DND-41 (cell line): ENCODE data around the gene IP6K2.

Source experiments
- ATAC-seq: fragments of 200-7000 bp; cut with Tn5 transposase; 3 replicates; pipeline ENCODE4 v1.9.1; 2021; ENCODE audit warnings: low read depth; ENCODE audit not compliant: insufficient read depth
- DNase-seq: peaks from one replicate; pipeline ENCODE4 v3.0.0-alpha.2; 2020
- H2AFZ ChIP-seq: 2 replicates; pipeline ENCODE4 v1.6.0; 2012; ENCODE audit warnings: low read depth, low read length
- H3K27ac ChIP-seq: 2 replicates; pipeline ENCODE4 v1.5.1; 2012; ENCODE audit warnings: low read length, inconsistent platforms
- H3K27me3 ChIP-seq: fragments of 200-600 bp; sonication (generic); 2 replicates; pipeline ENCODE4 v1.6.0; 2012; ENCODE audit warnings: low read length, mild to moderate bottlenecking, inconsistent platforms; ENCODE audit not compliant: insufficient read depth, poor library complexity
- H3K36me3 ChIP-seq: 2 replicates; pipeline ENCODE4 v1.5.1; 2012; ENCODE audit warnings: low read length, inconsistent platforms; ENCODE audit not compliant: insufficient read depth
- H3K4me1 ChIP-seq: 2 replicates; pipeline ENCODE4 v1.5.1; 2012; ENCODE audit warnings: mild to moderate bottlenecking, low read length; ENCODE audit not compliant: insufficient read depth
- H3K4me2 ChIP-seq: 2 replicates; pipeline ENCODE4 v1.6.0; 2012; ENCODE audit warnings: mild to moderate bottlenecking, moderate library complexity, low read length, inconsistent platforms; ENCODE audit not compliant: insufficient read depth
- H3K4me3 ChIP-seq, 2 experiments: fragments of 200-600 bp in 1 of 2; shearing (Covaris generic) in 1 of 2; 2 replicates each; pipeline ENCODE4 v1.5.1; 2012 to 2016; ENCODE audit warnings: inconsistent platforms in 2 of 2, low read length in 2 of 2, mild to moderate bottlenecking in 2 of 2, low read depth in 1 of 2, moderate library complexity in 1 of 2
- H3K79me2 ChIP-seq: 2 replicates; pipeline ENCODE4 v1.6.0; 2012; ENCODE audit warnings: low read length, inconsistent platforms; ENCODE audit not compliant: insufficient read depth
- H3K9ac ChIP-seq: 2 replicates; pipeline ENCODE4 v1.6.0; 2012; ENCODE audit warnings: low read depth, mild to moderate bottlenecking, inconsistent platforms, low read length, moderate library complexity
- H3K9me3 ChIP-seq: 2 replicates; pipeline ENCODE4 v1.5.1; 2012; ENCODE audit warnings: low read length, moderate library complexity, mild to moderate bottlenecking, inconsistent platforms; ENCODE audit not compliant: insufficient read depth, severe bottlenecking
- H4K20me1 ChIP-seq: 2 replicates; pipeline ENCODE4 v1.6.0; 2012; ENCODE audit warnings: low read length; ENCODE audit not compliant: insufficient read depth
- EZH2 ChIP-seq: IDR thresholded peaks from 3 replicates; pipeline ENCODE4 v1.6.1; 2012; ENCODE audit warnings: borderline replicate concordance, low read depth, mild to moderate bottlenecking, moderate library complexity, low read length, inconsistent platforms; ENCODE audit not compliant: severe bottlenecking
- TF ChIP-seq, protein P1 (sequence below): IDR thresholded peaks from 2 replicates; pipeline ENCODE4 v1.5.1; 2012; ENCODE audit warnings: borderline replicate concordance, low read length, moderate library complexity, mild to moderate bottlenecking; ENCODE audit not compliant: poor library complexity, severe bottlenecking; ENCODE audit errors: extremely low read depth

IP6K2 gene

GRCh38 chr3:48650723-48651122, 66.3 kb downstream of the IP6K2 start:
- H2AFZ ChIP-seq, result no peak overlapping the region
- no peaks in the 10 kb centered on the region for H3K27me3 ChIP-seq
- H3K4me1 ChIP-seq, result no peaks in the 10 kb centered on the region
- no peak overlapping the region for H3K27ac ChIP-seq
- no peak overlapping the region for H3K4me2 ChIP-seq
- H4K20me1 ChIP-seq, result peaks cover 6% of the 10 kb centered on the region; the same call in 1 of the 2 replicates
- no peaks in the 10 kb centered on the region for H3K9me3 ChIP-seq
- no peaks in the 10 kb centered on the region for H3K79me2 ChIP-seq
- no peak overlapping the region for H3K9ac ChIP-seq
- no peak for DNase-seq
- H3K4me3 ChIP-seq, result no peak overlapping the region
- no peaks in the 10 kb centered on the region for H3K36me3 ChIP-seq
- no peak for TF ChIP-seq EZH2
- TF ChIP-seq, protein P1, sequence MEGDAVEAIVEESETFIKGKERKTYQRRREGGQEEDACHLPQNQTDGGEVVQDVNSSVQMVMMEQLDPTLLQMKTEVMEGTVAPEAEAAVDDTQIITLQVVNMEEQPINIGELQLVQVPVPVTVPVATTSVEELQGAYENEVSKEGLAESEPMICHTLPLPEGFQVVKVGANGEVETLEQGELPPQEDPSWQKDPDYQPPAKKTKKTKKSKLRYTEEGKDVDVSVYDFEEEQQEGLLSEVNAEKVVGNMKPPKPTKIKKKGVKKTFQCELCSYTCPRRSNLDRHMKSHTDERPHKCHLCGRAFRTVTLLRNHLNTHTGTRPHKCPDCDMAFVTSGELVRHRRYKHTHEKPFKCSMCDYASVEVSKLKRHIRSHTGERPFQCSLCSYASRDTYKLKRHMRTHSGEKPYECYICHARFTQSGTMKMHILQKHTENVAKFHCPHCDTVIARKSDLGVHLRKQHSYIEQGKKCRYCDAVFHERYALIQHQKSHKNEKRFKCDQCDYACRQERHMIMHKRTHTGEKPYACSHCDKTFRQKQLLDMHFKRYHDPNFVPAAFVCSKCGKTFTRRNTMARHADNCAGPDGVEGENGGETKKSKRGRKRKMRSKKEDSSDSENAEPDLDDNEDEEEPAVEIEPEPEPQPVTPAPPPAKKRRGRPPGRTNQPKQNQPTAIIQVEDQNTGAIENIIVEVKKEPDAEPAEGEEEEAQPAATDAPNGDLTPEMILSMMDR, result no peak
- ATAC-seq, result no peak; the same call in 2 of the 3 replicates

- no peak overlapping the region for H3K4me3 ChIP-seq
- H3K36me3 ChIP-seq, result no peaks in the 10 kb centered on the region
- ATAC-seq, result no peak
- H3K4me2 ChIP-seq, result no peak overlapping the region
- no peak for DNase-seq
- no peaks in the 10 kb centered on the region for H3K79me2 ChIP-seq
- no peaks in the 10 kb centered on the region for H3K4me1 ChIP-seq
- no peak overlapping the region for H3K27ac ChIP-seq
- H3K9ac ChIP-seq, result no peak overlapping the region
- no peaks in the 10 kb centered on the region for H3K9me3 ChIP-seq
- 0 out of 2 replicates have a peak, but pooled peaks cover 3% of the 10 kb centered on the region for H4K20me1 ChIP-seq
- no peaks in the 10 kb centered on the region for H3K27me3 ChIP-seq
- no peak overlapping the region for H2AFZ ChIP-seq
- no peak for TF ChIP-seq EZH2
- TF ChIP-seq, protein P1, result no peak
Observed at GRCh38 chr3:48648188-48648850, 68.7 kb downstream of the IP6K2 start.

- Histone ChIP-seq H3K79me2 (no peaks in the 10 kb centered on the region), H2AFZ (no peak overlapping the region), H3K27ac (no peak overlapping the region), H3K27me3 (no peaks in the 10 kb centered on the region), H3K4me3 (no peak overlapping the region), H3K36me3 (no peaks in the 10 kb centered on the region), H3K4me1 (no peaks in the 10 kb centered on the region), H3K9ac (no peak overlapping the region), H3K9me3 (no peaks in the 10 kb centered on the region), H3K4me2 (no peak overlapping the region), H4K20me1 (0 out of 2 replicates have a peak, but pooled peaks cover 3% of the 10 kb centered on the region)
- ATAC-seq, result no peak
- DNase-seq, result no peak
- TF ChIP-seq, protein P1, result no peak
- TF ChIP-seq EZH2, result no peak
Observed at GRCh38 chr3:48647714-48648113, 69.3 kb downstream of the IP6K2 start.
